Breast epithelium (tissue), 4 donors: ENCODE data around the gene ARHGAP26. TPM values are rescaled to one million over a fixed set of nuclear protein-coding genes. Genes with fewer than 3 reads are reported as not detected.

Source experiments
- DNase-seq, 2 donors: peaks; one replicate each; pipeline ENCODE4 v3.0.0-alpha.2; 2019; ENCODE audit warnings: low spot score in 2 of 2
- H3K27ac ChIP-seq, 2 donors: fragments of 200-600 bp; sonication (generic) in 1 of 2; one replicate each; pipeline ENCODE4 v1.5.1; 2016 to 2019; ENCODE audit warnings: mild to moderate bottlenecking in 1 of 2
- H3K27me3 ChIP-seq, 2 donors: fragments of 200-600 bp; sonication (generic) in 1 of 2; one replicate each; pipeline versions ENCODE4 v1.5.1 to v1.6.0; 2017 to 2019; ENCODE audit warnings: control low read depth in 1 of 2, mild to moderate bottlenecking in 1 of 2
- H3K36me3 ChIP-seq: fragments of 200-600 bp; one replicate; pipeline ENCODE4 v1.5.1; 2019
- H3K4me1 ChIP-seq, 2 donors: fragments of 200-600 bp; sonication (generic); one replicate each; pipeline ENCODE4 v1.5.1; 2016 to 2019; ENCODE audit warnings: control low read depth in 1 of 2
- H3K4me3 ChIP-seq, 3 donors: fragments of 200-600 bp; sonication (generic); 1 replicate in 2 of 3; 2 replicates in 1 of 3; pipeline ENCODE4 v1.5.1; 2016 to 2019; ENCODE audit warnings: mild to moderate bottlenecking in 3 of 3, moderate library complexity in 2 of 3
- H3K9me3 ChIP-seq, 2 donors: fragments of 200-600 bp; sonication (generic) in 1 of 2; one replicate each; pipeline ENCODE4 v1.5.1; 2016 to 2019; ENCODE audit warnings: control low read depth in 1 of 2
- CTCF ChIP-seq, 3 donors: fragments of 450-650 bp; IDR thresholded peaks; one replicate each; pipeline ENCODE4 v1.5.1; 2016 to 2017; ENCODE audit warnings: antibody characterized with exemption in 3 of 3, mild to moderate bottlenecking in 3 of 3, moderate library complexity in 3 of 3
- POLR2A ChIP-seq: fragments of 450-650 bp; IDR thresholded peaks from one replicate; pipeline ENCODE4 v1.6.1; 2016; ENCODE audit warnings: antibody characterized with exemption, mild to moderate bottlenecking, moderate library complexity
- POLR2AphosphoS5 ChIP-seq, 3 donors: sonication (generic); formaldehyde crosslinking; IDR thresholded peaks; one replicate each; pipeline ENCODE4 v1.6.1; 2017; ENCODE audit warnings: antibody characterized with exemption in 3 of 3
- intact Hi-C: fragments of 100-400 bp; cut with DNase I; formaldehyde crosslinking; loops from one replicate; pipeline ENCODE4 v1.15.1; 2023; ENCODE audit warnings: low total_unique reads
- total RNA-seq, 3 donors: library from RNA; depleted of rRNA; stranded (reverse); fragments of >200 nt; gene quantifications; one replicate each; pipeline ENCODE4 v1.1.0, GENCODE V29; 2016

The ARHGAP26 gene
- total RNA-seq, 3 donors from 2014 or later = 33.1 to 89.0 (median 56.4) TPM

DNA sequence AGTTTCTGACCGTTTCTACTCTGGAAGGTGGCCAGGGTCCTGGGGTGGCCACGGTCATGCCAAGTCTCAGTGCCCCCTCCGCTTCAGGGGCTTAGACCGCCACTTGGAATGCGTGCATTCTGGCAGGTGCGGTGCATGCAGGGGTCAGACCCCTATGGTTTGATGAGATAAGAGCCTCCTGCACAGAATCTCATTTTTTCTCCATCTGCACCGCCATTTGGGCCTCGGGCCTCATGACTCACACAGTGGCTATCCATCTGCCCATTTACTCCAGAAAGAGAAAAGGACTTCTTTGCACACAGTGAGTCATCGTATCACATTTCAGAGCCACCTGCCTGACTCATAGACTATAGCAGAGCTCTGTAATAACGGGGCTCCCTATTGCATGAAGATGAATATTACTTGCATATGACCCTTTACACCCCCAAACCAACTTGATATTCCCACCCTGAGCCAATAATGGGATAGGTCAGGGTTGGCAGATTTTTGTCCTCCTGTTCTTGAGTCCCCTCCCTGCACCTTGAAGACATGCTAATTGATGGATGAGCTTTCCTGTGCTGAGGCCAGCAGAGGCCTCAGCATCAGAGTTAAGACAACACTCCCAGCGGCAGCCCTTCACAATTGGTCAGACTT is 475.9 kb downstream of the ARHGAP26 start:
- intact Hi-C loops = no loop called here
- Histone ChIP-seq H3K27ac (no peak overlapping the region), H3K4me1 (peaks cover 0 to 3% of the 10 kb centered on the region in 2 donors), H3K4me3 (no peak overlapping the region), H3K36me3 (no peaks in the 10 kb centered on the region), H3K27me3 (no peaks in the 10 kb centered on the region), H3K9me3 (no peaks in the 10 kb centered on the region)
- DNase-seq = no peak
- TF ChIP-seq POLR2AphosphoS5 (IDR thresholded peaks at IDR 0.05) = no peak
- TF ChIP-seq CTCF (IDR thresholded peaks at IDR 0.05) = no peak
- TF ChIP-seq POLR2A = no peak

GRCh38 chr5:143247134-143247815 is 477.1 kb downstream of the ARHGAP26 start:
- no peak for TF ChIP-seq POLR2AphosphoS5 (IDR thresholded peaks at IDR 0.05)
- no peak for TF ChIP-seq POLR2A
- TF ChIP-seq CTCF (IDR thresholded peaks at IDR 0.05) = no peak
- Histone ChIP-seq H3K27me3 (no peaks in the 10 kb centered on the region), H3K36me3 (no peaks in the 10 kb centered on the region), H3K4me3 (no peak overlapping the region), H3K4me1 (peaks cover 0 to 3% of the 10 kb centered on the region in 2 donors), H3K9me3 (no peaks in the 10 kb centered on the region), H3K27ac (no peak overlapping the region)
- no peak for DNase-seq
- intact Hi-C loops = no loop called here

GRCh38 chr5:143248391-143248790 is 478.2 kb downstream of the ARHGAP26 start:
- intact Hi-C loops = no loop called here
- Histone ChIP-seq H3K27me3 (no peaks in the 10 kb centered on the region), H3K27ac (no peak overlapping the region), H3K4me3 (no peak overlapping the region), H3K9me3 (no peaks in the 10 kb centered on the region), H3K4me1 (peaks cover 0 to 3% of the 10 kb centered on the region in 2 donors), H3K36me3 (no peaks in the 10 kb centered on the region)
- TF ChIP-seq POLR2A (no peak), POLR2AphosphoS5 (IDR thresholded peaks at IDR 0.05) (no peak), CTCF (IDR thresholded peaks at IDR 0.05) (no peak)
- DNase-seq = no peak

- intact Hi-C loops = no loop called here
- DNase-seq = no peak
- no peaks in the 10 kb centered on the region for H3K36me3 ChIP-seq
- H3K9me3 ChIP-seq = no peaks in the 10 kb centered on the region
- H3K27me3 ChIP-seq = no peaks in the 10 kb centered on the region
- no peaks in the 10 kb centered on the region for H3K4me1 ChIP-seq
- TF ChIP-seq CTCF (IDR thresholded peaks at IDR 0.05) = no peak
- no peak for TF ChIP-seq POLR2A
- TF ChIP-seq POLR2AphosphoS5 (IDR thresholded peaks at IDR 0.05) = no peak
- no peak overlapping the region for H3K27ac ChIP-seq
- no peak overlapping the region for H3K4me3 ChIP-seq
Observed at GRCh38 chr5:143248822-143249579, 478.8 kb downstream of the ARHGAP26 start.

DNA sequence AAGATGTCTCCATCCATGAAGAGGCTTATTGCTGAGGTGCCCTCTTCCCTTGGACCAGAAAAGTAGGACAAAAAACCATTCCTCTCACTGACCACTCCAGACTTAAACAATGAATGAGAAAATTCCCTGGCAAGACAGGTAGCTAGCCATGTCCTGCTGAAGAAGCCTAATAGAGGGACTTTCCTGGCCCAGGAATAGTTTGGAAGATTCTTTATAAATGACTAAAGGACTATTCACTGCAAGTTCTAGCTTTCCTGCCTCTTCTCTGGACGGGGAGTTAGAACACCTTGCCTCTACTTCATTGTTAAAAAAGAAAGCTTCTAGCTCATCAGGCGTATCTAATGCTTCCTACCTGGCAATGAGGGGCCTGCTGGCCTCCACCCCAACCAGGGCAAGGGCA is 479.7 kb downstream of the ARHGAP26 start:
- H3K4me1 ChIP-seq = no peaks in the 10 kb centered on the region
- no peak overlapping the region for H3K27ac ChIP-seq
- TF ChIP-seq POLR2A (no peak), POLR2AphosphoS5 (IDR thresholded peaks at IDR 0.05) (no peak), CTCF (IDR thresholded peaks at IDR 0.05) (no peak)
- H3K9me3 ChIP-seq = no peaks in the 10 kb centered on the region
- no peaks in the 10 kb centered on the region for H3K36me3 ChIP-seq
- DNase-seq = no peak
- H3K4me3 ChIP-seq = no peak overlapping the region
- intact Hi-C loops = no loop called here
- H3K27me3 ChIP-seq = no peaks in the 10 kb centered on the region
